Measurements from ENCODE around the gene ITGA6. TPM values are rescaled to one million over a fixed set of nuclear protein-coding genes. Genes with fewer than 3 reads are reported as not detected.
A peak's percentile ranks its signal among the peaks of the same experiment; 100 is the strongest.

Gene ITGA6
- total and polyA plus RNA-seq, 8 donors: 43.1 to 93.5 (median 75.1) TPM

GRCh38 chr2:172425336-172425735 is 2.0 kb upstream of the ITGA6 start:
- TF ChIP-seq CTCF (IDR thresholded peaks at IDR 0.05): no peak
- no peaks in the 10 kb centered on the region for H3K9me3 ChIP-seq
- peaks cover 0 to 49% of the 10 kb centered on the region in 2 donors for H3K27me3 ChIP-seq
- no peak overlapping the region for H3K27ac ChIP-seq
- ATAC-seq: no peak
- H3K36me3 ChIP-seq: no peaks in the 10 kb centered on the region
- H3K4me1 ChIP-seq: peaks cover 0 to 32% of the 10 kb centered on the region in 2 donors
- H3K4me3 ChIP-seq: no peak overlapping the region
- no peak for DNase-seq
- intact Hi-C loops (cut with DNase I): no loop called here

- intact Hi-C loops (cut with DNase I): no loop called here
- peaks cover 0 to 37% of the 10 kb centered on the region in 2 donors for H3K4me1 ChIP-seq
- no peak for TF ChIP-seq CTCF (IDR thresholded peaks at IDR 0.05)
- no peak for ATAC-seq
- H3K9me3 ChIP-seq: no peaks in the 10 kb centered on the region
- H3K36me3 ChIP-seq: no peaks in the 10 kb centered on the region
- H3K27ac ChIP-seq: peak overlapping the region in 1 of 2 donors; percentile 86
- peaks cover 0 to 49% of the 10 kb centered on the region in 2 donors for H3K27me3 ChIP-seq
- peak overlapping the region; percentile 64 to 75 for H3K4me3 ChIP-seq
- DNase-seq: no peak
Observed at GRCh38 chr2:172426635-172427255, 641 bp upstream of the ITGA6 start.

- TF ChIP-seq CTCF (IDR thresholded peaks at IDR 0.05): no peak
- Histone ChIP-seq H3K4me1 (peaks cover 5 to 43% of the 10 kb centered on the region in 2 donors), H3K9me3 (no peaks in the 10 kb centered on the region), H3K36me3 (no peaks in the 10 kb centered on the region), H3K27me3 (peaks cover 0 to 48% of the 10 kb centered on the region in 2 donors), H3K4me3 (peak overlapping the region; percentile 64 to 75), H3K27ac (peak overlapping the region; percentile 79 to 86)
- peak; percentile 73 for ATAC-seq
- intact Hi-C loops (cut with DNase I): no loop called here
- DNase-seq: peak in 3 of 4 donors; percentile 44 to 88 (median 52)
Observed at GRCh38 chr2:172427990-172428831, 825 bp downstream of the ITGA6 start.

GRCh38 chr2:172428832-172429210 is 1.4 kb downstream of the ITGA6 start:
- TF ChIP-seq CTCF (IDR thresholded peaks at IDR 0.05): no peak
- H3K27ac ChIP-seq: peak overlapping the region; percentile 79 to 86
- peaks cover 0 to 44% of the 10 kb centered on the region in 2 donors for H3K27me3 ChIP-seq
- peak overlapping the region; percentile 64 to 75 for H3K4me3 ChIP-seq
- peaks cover 5 to 48% of the 10 kb centered on the region in 2 donors for H3K4me1 ChIP-seq
- no peaks in the 10 kb centered on the region for H3K9me3 ChIP-seq
- intact Hi-C loops (cut with DNase I): no loop called here
- ATAC-seq: no peak
- H3K36me3 ChIP-seq: no peaks in the 10 kb centered on the region
- DNase-seq: no peak

GRCh38 chr2:172429301-172429968 is 2.0 kb downstream of the ITGA6 start:
- intact Hi-C loops (cut with DNase I): no loop called here

More at GRCh38 chr2:172429301-172429968, 2.0 kb downstream of the ITGA6 start:
- no peak for TF ChIP-seq CTCF (IDR thresholded peaks at IDR 0.05)
- Histone ChIP-seq H3K9me3 (no peaks in the 10 kb centered on the region), H3K4me3 (peak overlapping the region in 1 of 2 donors; percentile 75), H3K36me3 (no peaks in the 10 kb centered on the region), H3K27ac (peak overlapping the region; percentile 79 to 86), H3K27me3 (peaks cover 0 to 44% of the 10 kb centered on the region in 2 donors), H3K4me1 (peaks cover 5 to 55% of the 10 kb centered on the region in 2 donors)
- no peak for DNase-seq
- ATAC-seq: no peak
